HT1080 (cell line): ENCODE measurements around the gene THY1. TPM values are rescaled to one million over a fixed set of nuclear protein-coding genes. Genes with fewer than 3 reads are reported as not detected.

ENCODE experiments used
- DNase-seq: peaks from one replicate; pipeline ENCODE4 v3.0.0-alpha.2; 2015; ENCODE audit warnings: low read depth
- small RNA-seq: library from RNA; depleted of rRNA; stranded (forward); fragments of <200 nt; gene quantifications from one replicate; pipeline ENCODE3, GENCODE V24; 2014
- total RNA-seq: library from RNA; depleted of rRNA; stranded (reverse); fragments of >200 nt; shearing (Covaris generic); gene quantifications from 2 replicates; pipeline ENCODE4 v1.2.3, GENCODE V29; 2014; rRNA removed

THY1 gene
- total RNA-seq, 1 experiment from 2014 or later: not detected

DNA sequence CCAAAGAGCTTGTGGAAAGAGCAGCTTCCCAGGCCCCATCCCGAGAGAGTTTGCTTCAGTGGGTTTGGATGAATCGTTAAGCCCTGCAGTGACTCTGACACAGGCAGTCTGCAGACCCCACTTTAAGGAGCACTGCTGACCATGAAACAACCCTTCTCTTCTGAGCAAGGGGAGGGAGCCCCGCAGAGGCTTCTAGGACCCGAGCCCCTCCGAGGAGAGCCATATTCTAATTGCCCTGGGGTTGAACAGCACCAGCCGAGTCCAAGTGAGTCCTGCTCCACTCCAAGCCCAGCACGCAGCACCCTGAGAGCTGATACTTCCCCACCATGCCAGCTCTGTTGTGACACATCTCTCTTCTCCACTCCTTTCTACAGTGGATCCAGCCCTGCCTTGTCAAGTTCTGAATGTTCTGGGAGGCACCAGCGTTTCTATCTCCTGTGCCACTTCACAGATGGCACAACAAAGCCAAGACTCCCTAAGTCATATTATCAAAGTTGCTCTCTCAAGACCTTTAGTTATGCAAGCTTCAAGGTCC lies 51.8 kb downstream of the THY1 start:
- DNase-seq: no peak

DNA sequence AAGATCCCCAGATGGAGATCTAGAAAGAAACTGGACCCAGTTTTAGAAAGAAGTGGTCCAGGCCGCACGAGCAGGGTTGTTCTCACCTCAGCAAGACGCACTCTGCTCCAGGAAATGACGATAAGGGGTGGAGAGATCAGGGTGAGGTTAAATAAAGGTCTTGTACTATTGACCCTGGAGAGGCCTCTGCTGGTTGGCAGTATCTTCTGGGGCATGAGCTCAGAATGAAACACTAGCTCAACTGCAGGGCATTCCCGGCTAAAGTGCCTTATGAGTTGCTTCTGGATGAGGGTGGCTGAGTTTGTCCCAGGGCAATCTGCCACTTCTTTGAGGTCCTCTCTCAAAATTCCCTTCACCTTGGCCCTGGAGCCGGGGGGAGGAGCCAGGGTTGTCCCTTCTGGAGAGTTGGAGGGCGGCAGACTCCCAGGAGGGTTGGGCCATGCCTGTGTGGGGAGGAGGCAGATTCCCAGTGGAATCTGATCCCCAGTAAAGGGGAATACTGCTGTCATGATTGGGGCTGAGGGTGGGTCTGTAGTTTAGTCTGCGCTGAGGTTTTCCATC lies 52.4 kb downstream of the THY1 start:
- no peak for DNase-seq

DNA sequence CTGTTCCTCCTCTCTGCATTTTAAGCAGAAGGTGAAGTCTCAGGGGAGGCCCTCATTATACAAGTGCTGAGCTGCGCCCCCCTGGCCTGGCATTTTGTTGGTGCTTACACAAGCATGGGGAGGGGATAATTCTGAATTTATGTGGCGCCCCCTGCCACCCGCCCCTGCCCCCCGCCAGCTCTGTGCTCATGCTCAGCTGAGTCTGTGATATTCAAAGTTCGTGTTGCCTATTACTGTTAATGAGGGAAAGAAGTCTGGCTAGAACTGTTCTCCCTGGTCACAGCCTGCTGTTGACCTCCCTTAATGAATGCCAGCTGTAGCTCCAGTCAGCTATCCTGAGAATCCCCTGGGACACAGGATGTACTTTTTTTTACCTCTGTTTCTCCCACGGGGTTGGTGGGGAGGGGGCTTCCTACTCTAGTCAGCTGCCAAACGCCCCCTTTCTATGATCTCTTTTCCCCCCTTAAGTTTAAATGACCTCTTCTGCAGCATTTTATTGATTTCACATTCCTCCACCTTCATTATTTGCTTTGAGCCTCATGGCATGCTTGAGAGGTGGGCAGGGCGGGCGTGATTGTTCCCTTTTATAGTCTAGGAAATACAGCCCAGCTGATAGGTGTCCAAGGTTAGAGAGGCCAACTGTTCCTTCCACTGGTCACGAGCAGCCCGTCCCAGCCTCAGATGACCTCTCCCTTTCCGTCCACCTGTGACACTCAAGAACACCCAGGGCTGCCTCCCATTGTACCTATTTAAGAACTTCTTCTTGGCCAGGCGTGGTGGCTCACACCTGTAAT lies 53.6 kb downstream of the THY1 start:
- DNase-seq: no peak

DNA sequence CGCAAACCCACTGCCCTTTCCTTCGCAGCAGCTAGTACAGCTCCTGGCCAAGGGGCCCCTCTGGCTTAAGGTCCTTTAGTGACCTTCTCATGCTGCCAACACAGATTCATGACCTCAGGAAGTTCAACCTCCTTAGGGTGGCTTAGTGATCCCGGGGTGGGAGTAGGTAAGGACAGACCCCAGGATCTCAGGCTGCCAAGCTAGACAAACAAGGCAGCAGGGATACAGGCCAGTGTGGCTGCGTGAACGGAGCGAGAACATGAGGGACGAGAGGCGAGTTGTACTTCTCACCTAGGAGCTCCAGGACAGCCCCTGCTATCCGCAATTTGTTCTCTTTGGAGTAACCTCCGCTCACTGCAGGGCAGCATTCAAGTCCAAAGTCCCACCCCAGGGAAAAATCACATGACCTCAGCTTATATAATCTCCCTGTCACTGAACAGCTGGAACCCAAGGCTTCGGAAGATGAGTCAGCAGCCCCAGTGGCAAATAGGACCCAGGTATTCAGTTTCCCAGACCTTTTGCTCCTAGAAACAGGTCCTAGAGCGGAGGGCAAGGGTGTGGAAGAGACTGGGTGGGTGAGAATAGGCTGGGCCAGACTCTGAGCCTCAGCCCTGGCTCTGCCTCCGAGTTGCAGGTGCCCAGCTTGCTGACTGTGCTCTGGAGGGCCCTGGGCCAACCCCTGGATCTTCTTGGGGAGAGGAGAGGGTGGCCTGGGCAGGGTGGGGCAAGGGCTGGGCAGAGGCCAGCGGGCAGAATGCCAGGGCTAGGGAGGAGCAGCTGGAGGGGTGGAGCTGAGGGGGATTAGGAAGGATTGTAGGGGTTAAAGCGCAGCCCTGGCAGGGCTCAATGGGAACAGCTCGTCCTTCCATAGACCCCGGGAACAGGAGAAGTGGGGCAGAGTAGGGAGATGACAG lies 54.6 kb downstream of the THY1 start:
- DNase-seq: no peak

DNA sequence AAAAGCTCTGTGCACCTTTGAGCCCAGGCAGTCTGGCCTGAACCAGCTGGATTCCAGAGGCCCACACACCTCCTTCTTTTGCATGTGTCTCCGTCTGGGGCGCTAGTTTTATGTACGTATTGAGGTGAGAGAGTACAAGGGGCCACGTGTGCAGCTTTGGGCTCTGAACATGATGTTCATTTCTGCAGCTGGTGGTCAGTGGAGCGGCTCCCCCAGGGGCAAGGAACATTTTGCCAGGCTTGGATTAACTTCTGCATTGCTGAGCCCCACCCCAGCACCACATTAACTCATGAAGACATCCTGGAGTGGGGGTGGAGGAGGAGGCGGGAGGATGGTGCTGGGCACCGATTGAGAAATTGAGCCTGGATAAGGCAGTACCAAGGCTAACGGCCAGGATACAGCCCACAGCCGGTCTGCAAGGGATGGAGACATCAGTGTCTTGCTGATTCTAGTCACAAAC lies 55.3 kb downstream of the THY1 start:
- DNase-seq: no peak

Small RNA genes within 50 kb of the gene (small RNA-seq; reads per million reads assigned to genes)
- not detected for gene AP003396.4

Other genes starting within 250 kb of the THY1 start
- gene NHERF4, start 237.7 kb downstream of the THY1 start, total RNA-seq: not detected in 2 replicates
- gene CBL, start 216.8 kb downstream of the THY1 start, total RNA-seq: 9.3 and 12.0 TPM in 2 replicates
- gene MCAM, start 106.0 kb downstream of the THY1 start, total RNA-seq: 365 and 377 TPM in 2 replicates
- gene RNF26, start 88.6 kb downstream of the THY1 start, total RNA-seq: 7.6 and 12.1 TPM in 2 replicates
- 0.96 and 1.8 TPM in 2 replicates for gene C1QTNF5, start 82.3 kb downstream of the THY1 start, total RNA-seq
- not detected in 2 replicates for gene MFRP, start 76.5 kb downstream of the THY1 start, total RNA-seq
- gene USP2, start 41.5 kb downstream of the THY1 start, total RNA-seq: 0.20 and 1.0 TPM in 2 replicates